ENCODE data around the gene L3MBTL4. TPM values are rescaled to one million over a fixed set of nuclear protein-coding genes. Genes with fewer than 3 reads are reported as not detected.

Gene L3MBTL4
- total and polyA plus RNA-seq, 10 donors = 1.1 to 21.0 (median 12.7) TPM

DNA sequence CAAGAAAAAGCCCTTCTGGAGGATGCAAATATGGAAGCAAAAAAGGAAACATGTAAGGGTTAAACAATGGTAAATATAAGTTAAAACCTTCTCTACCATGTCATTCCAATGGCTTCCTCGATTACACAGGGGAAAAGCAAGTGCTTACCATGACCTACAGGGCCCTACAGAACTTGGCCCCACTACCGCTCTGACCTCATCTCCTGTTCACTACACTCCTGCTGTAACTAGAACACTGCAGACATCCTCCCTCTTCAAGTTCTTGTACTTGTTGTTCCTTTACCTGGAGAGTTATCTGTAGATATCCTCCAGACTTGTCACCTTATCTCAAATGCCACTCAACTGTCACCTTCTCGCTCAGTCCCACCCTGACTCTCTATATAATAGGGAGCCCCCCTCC, 194.6 kb downstream of the L3MBTL4 start:
- peaks cover 0 to 8% (median 0%) of the 10 kb centered on the region in 6 donors for H3K36me3 ChIP-seq
- H3K4me1 ChIP-seq = no peaks in the 10 kb centered on the region
- DNase-seq = no peak
- H3K27ac ChIP-seq = no peak overlapping the region
- peaks cover 0 to 4% (median 3%) of the 10 kb centered on the region in 8 donors for H3K9me3 ChIP-seq
- intact Hi-C loops (cut with DNase I; ENCODE audit: low total_unique reads) = no loop called here
- 81 to 87% (median 82%) methylated on average over 3 of the region's 3 CpGs for WGBS, 5 donors
- no peak overlapping the region for H3K4me3 ChIP-seq
- H3K27me3 ChIP-seq (replicated peaks in 1 of 7) = no peaks in the 10 kb centered on the region
- TF ChIP-seq POLR2AphosphoS5 (IDR thresholded peaks at IDR 0.05) (no peak), POLR2A (IDR thresholded peaks at IDR 0.05) (no peak)
- TF ChIP-seq, protein P1, sequence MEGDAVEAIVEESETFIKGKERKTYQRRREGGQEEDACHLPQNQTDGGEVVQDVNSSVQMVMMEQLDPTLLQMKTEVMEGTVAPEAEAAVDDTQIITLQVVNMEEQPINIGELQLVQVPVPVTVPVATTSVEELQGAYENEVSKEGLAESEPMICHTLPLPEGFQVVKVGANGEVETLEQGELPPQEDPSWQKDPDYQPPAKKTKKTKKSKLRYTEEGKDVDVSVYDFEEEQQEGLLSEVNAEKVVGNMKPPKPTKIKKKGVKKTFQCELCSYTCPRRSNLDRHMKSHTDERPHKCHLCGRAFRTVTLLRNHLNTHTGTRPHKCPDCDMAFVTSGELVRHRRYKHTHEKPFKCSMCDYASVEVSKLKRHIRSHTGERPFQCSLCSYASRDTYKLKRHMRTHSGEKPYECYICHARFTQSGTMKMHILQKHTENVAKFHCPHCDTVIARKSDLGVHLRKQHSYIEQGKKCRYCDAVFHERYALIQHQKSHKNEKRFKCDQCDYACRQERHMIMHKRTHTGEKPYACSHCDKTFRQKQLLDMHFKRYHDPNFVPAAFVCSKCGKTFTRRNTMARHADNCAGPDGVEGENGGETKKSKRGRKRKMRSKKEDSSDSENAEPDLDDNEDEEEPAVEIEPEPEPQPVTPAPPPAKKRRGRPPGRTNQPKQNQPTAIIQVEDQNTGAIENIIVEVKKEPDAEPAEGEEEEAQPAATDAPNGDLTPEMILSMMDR (IDR thresholded peaks at IDR 0.05 in 8 of 11, conservative IDR thresholded peaks at IDR 0.05 in 3 of 11) = no peak

DNA sequence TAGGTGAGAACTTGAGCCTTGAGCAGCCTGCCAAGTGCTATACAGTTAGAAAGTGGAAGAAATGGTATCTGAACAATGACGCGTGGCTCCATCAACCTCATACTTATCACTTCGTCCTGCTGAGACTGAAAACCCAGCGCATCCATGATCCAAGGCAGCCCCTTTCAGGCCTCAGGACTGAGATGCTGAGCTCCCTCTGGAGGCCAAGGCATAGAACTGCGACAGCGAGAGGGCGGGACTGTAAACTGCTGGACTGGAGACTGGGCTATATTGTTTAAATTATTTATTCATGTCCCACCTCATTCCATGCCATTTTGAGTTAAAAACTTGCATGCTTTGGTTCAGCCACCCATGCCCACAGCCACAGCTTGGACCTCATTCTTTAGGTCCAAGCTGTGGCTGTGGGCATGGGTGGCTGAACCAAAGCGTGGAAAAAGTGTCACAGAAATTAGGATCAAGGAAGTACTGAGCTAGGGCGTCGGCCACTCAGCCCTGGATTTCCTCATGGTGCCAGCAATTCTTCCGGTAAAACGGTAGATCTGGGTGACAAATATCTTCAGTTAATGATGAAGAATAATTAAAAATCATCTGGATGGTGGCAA, 195.5 kb downstream of the L3MBTL4 start:
- Histone ChIP-seq H3K4me3 (no peak overlapping the region), H3K4me1 (no peaks in the 10 kb centered on the region), H3K27me3 (replicated peaks in 1 of 7) (no peaks in the 10 kb centered on the region), H3K27ac (no peak overlapping the region), H3K9me3 (no peaks in the 10 kb centered on the region), H3K36me3 (peaks cover 0 to 6% (median 0%) of the 10 kb centered on the region in 6 donors)
- WGBS, 5 donors = 66 to 78% (median 72%) methylated on average over 12 of the region's 12 CpGs
- DNase-seq = no peak
- no peak for TF ChIP-seq POLR2A (IDR thresholded peaks at IDR 0.05)
- TF ChIP-seq, protein P1 (IDR thresholded peaks at IDR 0.05 in 8 of 11, conservative IDR thresholded peaks at IDR 0.05 in 3 of 11) = peak in 6 of 11 experiments; percentile 29 to 57 (median 45)
- intact Hi-C loops (cut with DNase I; ENCODE audit: low total_unique reads) = no loop called here

DNA sequence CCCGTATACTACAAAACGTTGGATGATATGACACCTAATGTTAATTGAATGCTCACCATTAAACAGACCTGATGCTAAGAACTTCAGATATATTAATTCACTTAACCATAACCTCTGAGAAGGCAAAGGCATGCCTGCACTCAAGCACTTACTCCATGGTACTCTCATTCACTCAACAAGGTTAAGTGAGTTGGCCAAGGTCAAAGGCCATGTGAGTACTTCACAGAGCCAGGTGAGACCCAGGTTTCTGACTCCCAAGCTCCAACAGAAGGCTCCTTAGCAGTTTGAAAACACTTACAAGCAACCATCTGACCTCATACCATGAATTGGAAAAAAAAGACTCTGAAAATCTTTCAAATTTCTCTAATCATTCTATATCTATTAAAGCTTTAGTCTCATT, 198.8 kb downstream of the L3MBTL4 start:
- 75 to 94% (median 88%) methylated on average over 2 of the region's 2 CpGs for WGBS, 5 donors
- Histone ChIP-seq H3K9me3 (no peaks in the 10 kb centered on the region), H3K36me3 (no peaks in the 10 kb centered on the region), H3K27ac (no peak overlapping the region), H3K27me3 (replicated peaks in 1 of 7) (no peaks in the 10 kb centered on the region), H3K4me3 (no peak overlapping the region), H3K4me1 (no peaks in the 10 kb centered on the region)
- DNase-seq = no peak
- intact Hi-C loops (cut with DNase I; ENCODE audit: low total_unique reads) = no loop called here
- TF ChIP-seq POLR2A (IDR thresholded peaks at IDR 0.05) (no peak), POLR2AphosphoS5 (IDR thresholded peaks at IDR 0.05) (no peak)
- TF ChIP-seq, protein P1 (IDR thresholded peaks at IDR 0.05 in 8 of 11, conservative IDR thresholded peaks at IDR 0.05 in 3 of 11) = no peak

GRCh38 chr18:6211174-6211504, 203.6 kb downstream of the L3MBTL4 start:
- no peak overlapping the region for H3K4me3 ChIP-seq
- no peaks in the 10 kb centered on the region for H3K4me1 ChIP-seq
- 79 to 95% (median 88%) methylated on average over 1 of the region's 1 CpG for WGBS, 5 donors
- no peak overlapping the region for H3K27ac ChIP-seq
- no peak for DNase-seq
- TF ChIP-seq POLR2AphosphoS5 (IDR thresholded peaks at IDR 0.05) (no peak), POLR2A (IDR thresholded peaks at IDR 0.05) (no peak)
- TF ChIP-seq, protein P1 (IDR thresholded peaks at IDR 0.05 in 8 of 11, conservative IDR thresholded peaks at IDR 0.05 in 3 of 11) = no peak
- H3K36me3 ChIP-seq = no peaks in the 10 kb centered on the region
- H3K9me3 ChIP-seq = no peaks in the 10 kb centered on the region
- no peaks in the 10 kb centered on the region for H3K27me3 ChIP-seq (replicated peaks in 1 of 7)
- intact Hi-C loops (cut with DNase I; ENCODE audit: low total_unique reads) = no loop called here

Data from spleen (tissue), 11 donors.